Astrocyte (in vitro differentiated cells and primary cell): Measurements from ENCODE around the gene BARX2. TPM values are rescaled to one million over a fixed set of nuclear protein-coding genes. Genes with fewer than 3 reads are reported as not detected.

Experiments used
- DNase-seq: peaks from one replicate; pipeline ENCODE4 v3.0.0-alpha.2; 2010; ENCODE audit warnings: low read depth
- FAIRE-seq: peaks from 2 replicates; lab custom pipeline; 2011; peaks lifted over from hg19 to GRCh38; lab: Jason Lieb, UNC
- H2AFZ ChIP-seq: 2 replicates; pipeline ENCODE4 v1.6.0; 2012; ENCODE audit warnings: low read depth, low read length, inconsistent platforms
- H3K27ac ChIP-seq: 2 replicates; pipeline ENCODE4 v1.5.1; 2011; ENCODE audit warnings: low read depth, low read length, inconsistent platforms
- H3K27me3 ChIP-seq: 2 replicates; pipeline ENCODE4 v1.6.0; 2011; ENCODE audit warnings: low read length, inconsistent platforms; ENCODE audit not compliant: insufficient read depth
- H3K36me3 ChIP-seq: 2 replicates; pipeline ENCODE4 v1.5.1; 2011; ENCODE audit warnings: low read length, inconsistent platforms; ENCODE audit not compliant: insufficient read depth
- H3K4me1 ChIP-seq: 2 replicates; pipeline ENCODE4 v1.5.1; 2011; ENCODE audit warnings: low read length, inconsistent platforms; ENCODE audit not compliant: insufficient read depth
- H3K4me2 ChIP-seq: 2 replicates; pipeline ENCODE4 v1.6.0; 2012; ENCODE audit warnings: low read length, inconsistent platforms
- H3K4me3 ChIP-seq: 2 replicates; pipeline ENCODE4 v1.5.1; 2011; ENCODE audit warnings: low read depth, mild to moderate bottlenecking, low read length, inconsistent platforms; ENCODE audit not compliant: insufficient read depth
- H3K79me2 ChIP-seq: 2 replicates; pipeline ENCODE4 v1.6.0; 2012; ENCODE audit warnings: mild to moderate bottlenecking, low read length, inconsistent platforms; ENCODE audit not compliant: insufficient read depth
- H3K9ac ChIP-seq: 2 replicates; pipeline ENCODE4 v1.6.0; 2012; ENCODE audit warnings: mild to moderate bottlenecking, low read length, inconsistent platforms
- H3K9me3 ChIP-seq: 2 replicates; pipeline ENCODE4 v1.5.1; 2012; ENCODE audit warnings: low read depth, mild to moderate bottlenecking, low read length, inconsistent platforms; ENCODE audit not compliant: insufficient read depth
- H4K20me1 ChIP-seq: 2 replicates; pipeline ENCODE4 v1.6.0; 2012; ENCODE audit warnings: low read length, inconsistent platforms; ENCODE audit not compliant: insufficient read depth
- H3K27ac Mint-ChIP-seq: one replicate; pipeline ENCODE4 v1.8.0; 2021; ENCODE audit warnings: mild to moderate bottlenecking, mixed read lengths; ENCODE audit not compliant: unreplicated experiment
- H3K27me3 Mint-ChIP-seq: one replicate; pipeline ENCODE4 v1.8.0; 2021; ENCODE audit warnings: low read depth, mixed read lengths; ENCODE audit not compliant: unreplicated experiment
- H3K36me3 Mint-ChIP-seq: one replicate; pipeline ENCODE4 v1.8.0; 2021; ENCODE audit warnings: low read depth, mixed read lengths; ENCODE audit not compliant: unreplicated experiment
- H3K4me1 Mint-ChIP-seq: one replicate; pipeline ENCODE4 v1.8.0; 2021; ENCODE audit warnings: low read depth, mixed read lengths; ENCODE audit not compliant: unreplicated experiment
- H3K4me3 Mint-ChIP-seq: one replicate; pipeline ENCODE4 v1.8.0; 2021; ENCODE audit warnings: mild to moderate bottlenecking, moderate library complexity, mixed read lengths; ENCODE audit not compliant: unreplicated experiment
- H3K9me3 Mint-ChIP-seq: one replicate; pipeline ENCODE4 v1.8.0; 2021; ENCODE audit warnings: mild to moderate bottlenecking, mixed read lengths; ENCODE audit not compliant: unreplicated experiment
- CTCF ChIP-seq: IDR thresholded peaks from 2 replicates; pipeline ENCODE4 v1.5.1; 2011; ENCODE audit warnings: low read depth, mild to moderate bottlenecking, inconsistent platforms, low read length, moderate library complexity; ENCODE audit not compliant: insufficient read depth
- EZH2 ChIP-seq: IDR thresholded peaks from 2 replicates; pipeline ENCODE4 v1.6.1; 2012; ENCODE audit warnings: mild to moderate bottlenecking, low read length, inconsistent platforms; ENCODE audit not compliant: insufficient read depth
- total RNA-seq: library from RNA; stranded (reverse); gene quantifications from 2 replicates; pipeline ENCODE4 v1.2.1, GENCODE V29; 2021

The BARX2 gene
- total RNA-seq, 1 donor from 2014 or later = not detected

- FAIRE-seq (no peak), DNase-seq (no peak)
- Histone ChIP-seq H3K4me2 (no peak overlapping the region), H3K27ac (no peak overlapping the region), H3K79me2 (no peaks in the 10 kb centered on the region), H3K9me3 (no peaks in the 10 kb centered on the region), H3K27me3 (no peaks in the 10 kb centered on the region), H3K4me1 (no peaks in the 10 kb centered on the region), H3K4me3 (no peak overlapping the region), H3K9ac (no peak overlapping the region), H2AFZ (no peak overlapping the region), H4K20me1 (no peaks in the 10 kb centered on the region), H3K36me3 (no peaks in the 10 kb centered on the region)
- no peak overlapping the region for H3K27ac Mint-ChIP-seq
- no peaks in the 10 kb centered on the region for H3K9me3 Mint-ChIP-seq
- peaks cover 16% of the 10 kb centered on the region for H3K27me3 Mint-ChIP-seq
- no peaks in the 10 kb centered on the region for H3K36me3 Mint-ChIP-seq
- H3K4me3 Mint-ChIP-seq = no peak overlapping the region
- no peak for TF ChIP-seq EZH2
- no peaks in the 10 kb centered on the region for H3K4me1 Mint-ChIP-seq
These were observed 81.7 kb downstream of the BARX2 start for GRCh38 chr11:129457321-129457720.

GRCh38 chr11:129458278-129458677, 82.6 kb downstream of the BARX2 start:
- no peak overlapping the region for H3K27ac ChIP-seq
- H3K4me3 ChIP-seq = no peak overlapping the region
- no peak overlapping the region for H3K9ac ChIP-seq
- H3K79me2 ChIP-seq = no peaks in the 10 kb centered on the region
- Mint-ChIP-seq H3K27ac (no peak overlapping the region), H3K4me3 (no peak overlapping the region), H3K27me3 (peaks cover 16% of the 10 kb centered on the region), H3K4me1 (no peaks in the 10 kb centered on the region), H3K36me3 (no peaks in the 10 kb centered on the region), H3K9me3 (no peaks in the 10 kb centered on the region)
- no peaks in the 10 kb centered on the region for H3K4me1 ChIP-seq
- no peak for TF ChIP-seq CTCF
- no peak for TF ChIP-seq EZH2
- no peaks in the 10 kb centered on the region for H3K36me3 ChIP-seq
- H3K4me2 ChIP-seq = no peak overlapping the region
- DNase-seq (no peak), FAIRE-seq (no peak)
- H3K9me3 ChIP-seq = no peaks in the 10 kb centered on the region
- H2AFZ ChIP-seq = no peak overlapping the region
- no peaks in the 10 kb centered on the region for H3K27me3 ChIP-seq
- no peaks in the 10 kb centered on the region for H4K20me1 ChIP-seq

DNA sequence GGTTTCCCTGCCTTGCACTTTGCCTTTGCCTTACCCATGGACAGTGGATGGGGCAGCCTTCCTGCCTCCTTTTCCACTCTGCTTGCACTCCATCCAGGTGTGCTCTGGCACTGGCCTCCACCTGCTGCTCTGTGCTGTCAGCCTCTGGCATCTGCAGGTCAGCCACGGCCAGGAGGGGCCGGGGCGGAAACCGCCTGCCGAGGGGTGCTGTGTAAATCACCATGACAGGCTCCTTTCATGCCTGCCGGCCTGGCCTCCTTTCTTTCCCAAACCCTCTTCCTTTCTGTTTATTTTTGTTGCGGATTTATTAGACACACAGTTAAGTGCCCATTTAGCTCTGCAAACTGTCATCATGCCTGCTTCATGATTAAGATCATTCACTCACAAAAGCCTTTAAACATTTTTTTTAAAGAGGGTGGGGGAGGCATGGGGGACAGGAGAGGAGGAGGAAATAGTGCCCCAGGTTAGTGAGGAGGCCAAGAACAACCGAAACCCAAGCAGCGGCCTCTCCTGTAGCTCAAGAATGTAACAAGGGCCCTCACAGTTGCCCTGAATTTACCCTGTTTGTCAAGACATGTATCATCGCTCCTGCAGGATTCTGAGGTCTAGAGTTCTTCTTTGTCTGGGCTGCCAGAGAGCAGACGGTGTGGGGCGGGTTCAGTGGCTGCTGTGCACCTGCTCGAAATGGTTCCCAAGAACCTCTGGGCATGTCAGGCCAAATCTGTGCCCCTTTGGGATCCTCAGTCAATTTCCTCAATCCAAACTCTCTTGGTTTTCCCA, 83.3 kb downstream of the BARX2 start:
- no peak for DNase-seq
- no peaks in the 10 kb centered on the region for H3K79me2 ChIP-seq
- H3K27ac ChIP-seq = no peak overlapping the region
- FAIRE-seq = no peak
- no peak overlapping the region for H3K9ac ChIP-seq
- H3K9me3 ChIP-seq = no peaks in the 10 kb centered on the region
- H3K4me1 ChIP-seq = no peaks in the 10 kb centered on the region
- H3K9me3 Mint-ChIP-seq = peaks cover 4% of the 10 kb centered on the region
- no peaks in the 10 kb centered on the region for H4K20me1 ChIP-seq
- H3K4me3 Mint-ChIP-seq = no peak overlapping the region
- H3K4me2 ChIP-seq = no peak overlapping the region
- H3K27me3 Mint-ChIP-seq = peaks cover 14% of the 10 kb centered on the region
- no peak overlapping the region for H3K27ac Mint-ChIP-seq
- H3K4me3 ChIP-seq = no peak overlapping the region
- no peaks in the 10 kb centered on the region for H3K36me3 ChIP-seq
- H3K4me1 Mint-ChIP-seq = no peaks in the 10 kb centered on the region
- no peaks in the 10 kb centered on the region for H3K36me3 Mint-ChIP-seq
- no peak overlapping the region for H2AFZ ChIP-seq
- H3K27me3 ChIP-seq = no peaks in the 10 kb centered on the region
- TF ChIP-seq EZH2 (no peak), CTCF (no peak)
